Heart right ventricle (tissue), 16 donors: ENCODE measurements around the gene TMEM123. TPM values are rescaled to one million over a fixed set of nuclear protein-coding genes. Genes with fewer than 3 reads are reported as not detected.

Experiments used
- ATAC-seq, 8 donors: fragments of 200-7000 bp; cut with Tn5 transposase; one replicate each; pipeline ENCODE4 v1.9.1; 2020; ENCODE audit warnings: mild to moderate bottlenecking in 8 of 8, moderate library complexity in 8 of 8, moderate number of reproducible peaks in 1 of 8
- DNase-seq, 2 donors: peaks; one replicate each; pipeline ENCODE4 v3.0.0-alpha.2; 2020
- H3K27ac ChIP-seq, 10 donors: fragments of 200-600 bp; sonication (generic) in 2 of 10; one replicate each; pipeline versions ENCODE4 v1.5.0 to v1.8.0; 2020 to 2022; ENCODE audit warnings: mild to moderate bottlenecking in 3 of 10
- H3K27me3 ChIP-seq, 7 donors: fragments of 200-600 bp; one replicate each; pipeline ENCODE4 v1.8.0; 2021 to 2022; ENCODE audit warnings: mild to moderate bottlenecking in 2 of 7
- H3K36me3 ChIP-seq, 9 donors: fragments of 200-600 bp; sonication (generic) in 1 of 9; one replicate each; pipeline versions ENCODE4 v1.5.0 to v1.8.0; 2020 to 2022; ENCODE audit warnings: mild to moderate bottlenecking in 2 of 9
- H3K4me1 ChIP-seq, 9 donors: fragments of 200-600 bp; sonication (generic) in 1 of 9; one replicate each; pipeline versions ENCODE4 v1.5.0 to v1.8.0; 2020 to 2022; ENCODE audit warnings: mild to moderate bottlenecking in 4 of 9
- H3K4me3 ChIP-seq, 10 donors: fragments of 200-600 bp; sonication (generic) in 2 of 10; one replicate each; pipeline versions ENCODE4 v1.5.0 to v1.8.0; 2020 to 2022; ENCODE audit warnings: mild to moderate bottlenecking in 7 of 10, moderate library complexity in 2 of 10
- H3K9me3 ChIP-seq, 11 donors: fragments of 200-600 bp in 10 of 11; sonication (generic) in 2 of 11; one replicate each; pipeline versions ENCODE4 v1.5.0 to v1.8.0; 2013 to 2022; ENCODE audit warnings: mild to moderate bottlenecking in 2 of 11, control low read depth in 1 of 11, moderate library complexity in 1 of 11
- WGBS, 2 donors: extraction: QIAGEN DNeasy Blood & Tissue Kit; methylation state at CpG; one replicate each; pipeline ENCODE4 v1.1.7; 2013; ENCODE audit warnings: inconsistent platforms in 1 of 2; 5-methylcytosine and 5-hydroxymethylcytosine counted together
- intact Hi-C, 10 donors: fragments of 100-400 bp; cut with DNase I; formaldehyde crosslinking; loops; one replicate each; pipeline versions ENCODE4 v1.11.1 to v1.14.2; 2022
- polyA plus RNA-seq, 2 donors: library from polyadenylated mRNA; stranded (reverse); fragments of 200-250 nt; gene quantifications; one replicate each; pipeline ENCODE4 v1.2.3, GENCODE V29; 2013
- total RNA-seq, 10 donors: library from RNA; stranded (reverse); fragmentation: NEBNext Ultra II Directional in 3 of 10; extraction: Animal tissue kit (Norgen Biotek cat#: 25700) in 3 of 10; gene quantifications; one replicate each; pipeline versions ENCODE4 v1.2.1 to v1.2.4, GENCODE V29; 2021 to 2023
- TF ChIP-seq, protein P1 (sequence below), 9 donors: fragments of 200-600 bp; sonication (generic) in 2 of 9; IDR thresholded peaks; one replicate each; pipeline versions ENCODE4 v1.5.0 to v1.8.0; 2021 to 2022; ENCODE audit warnings: antibody characterized with exemption in 9 of 9, mild to moderate bottlenecking in 5 of 9, moderate library complexity in 1 of 9
- donor health status: Arrhythmogenic right ventricular cardiomyopathy.
- donor health status: ischemic (EF 13 %, LVEDD 7.1; RV severe dilation, severe dysfunction).
- donor health status: healthy with polysubstance abuse.
- donor health status: DM: no; HTN: yes; CAD: no.
- donor health status: DM: no; HTN: no; CAD: no.
- donor health status: ischemic (EF 25% LVEDD 6.9; RV normal size, moderate dysfunction).
- donor health status: ischemic (EF 25% LVEDD 5.7; RV mildly dilated, moderate dysfunction).
- donor health status: healthy.
- donor health status: DM: yes; HTN: yes; CAD: no.
- donor health status: Ischemic cardiomyopathy.
- donor health status: ischemic (EF 35%, LVEDD 5.7; RV mildly dilated, moderate dysfunction).
- donor health status: nonischemic (EF 11% LVEDD 7.7; RV severe dilation, severe dysfunction).
- donor health status: DM: yes; HTN: yes; CAD: no.
- donor health status: PGD.
- donor health status: ischemic (EF 29% LVEDD 5.4; RV normal size, mild dysfunction).
- donor health status: nonischemic (EF 23%, LVEDD 6.1; RV moderate dilation, normal function).

Gene TMEM123
- total and polyA plus RNA-seq, 12 donors = 18.7 to 98.7 (median 77.4) TPM

GRCh38 chr11:102413497-102413896, 39.1 kb downstream of the TMEM123 start:
- Histone ChIP-seq H3K27me3 (no peaks in the 10 kb centered on the region), H3K9me3 (peaks cover 0 to 24% (median 8%) of the 10 kb centered on the region in 11 donors), H3K27ac (no peak overlapping the region), H3K4me1 (peaks cover 0 to 22% (median 5%) of the 10 kb centered on the region in 9 donors), H3K4me3 (no peak overlapping the region), H3K36me3 (peaks cover 0 to 6% (median 0%) of the 10 kb centered on the region in 9 donors)
- TF ChIP-seq, protein P1, sequence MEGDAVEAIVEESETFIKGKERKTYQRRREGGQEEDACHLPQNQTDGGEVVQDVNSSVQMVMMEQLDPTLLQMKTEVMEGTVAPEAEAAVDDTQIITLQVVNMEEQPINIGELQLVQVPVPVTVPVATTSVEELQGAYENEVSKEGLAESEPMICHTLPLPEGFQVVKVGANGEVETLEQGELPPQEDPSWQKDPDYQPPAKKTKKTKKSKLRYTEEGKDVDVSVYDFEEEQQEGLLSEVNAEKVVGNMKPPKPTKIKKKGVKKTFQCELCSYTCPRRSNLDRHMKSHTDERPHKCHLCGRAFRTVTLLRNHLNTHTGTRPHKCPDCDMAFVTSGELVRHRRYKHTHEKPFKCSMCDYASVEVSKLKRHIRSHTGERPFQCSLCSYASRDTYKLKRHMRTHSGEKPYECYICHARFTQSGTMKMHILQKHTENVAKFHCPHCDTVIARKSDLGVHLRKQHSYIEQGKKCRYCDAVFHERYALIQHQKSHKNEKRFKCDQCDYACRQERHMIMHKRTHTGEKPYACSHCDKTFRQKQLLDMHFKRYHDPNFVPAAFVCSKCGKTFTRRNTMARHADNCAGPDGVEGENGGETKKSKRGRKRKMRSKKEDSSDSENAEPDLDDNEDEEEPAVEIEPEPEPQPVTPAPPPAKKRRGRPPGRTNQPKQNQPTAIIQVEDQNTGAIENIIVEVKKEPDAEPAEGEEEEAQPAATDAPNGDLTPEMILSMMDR (IDR thresholded peaks at IDR 0.05) = no peak
- ATAC-seq = no peak
- 96% methylated on average over 4 of the region's 4 CpGs for WGBS, 2 donors
- intact Hi-C loops = no loop called here
- no peak for DNase-seq

GRCh38 chr11:102411142-102411541, 41.4 kb downstream of the TMEM123 start:
- Histone ChIP-seq H3K4me1 (peaks cover 0 to 30% (median 5%) of the 10 kb centered on the region in 9 donors), H3K27ac (no peak overlapping the region), H3K4me3 (no peak overlapping the region), H3K9me3 (peaks cover 0 to 4% (median 0%) of the 10 kb centered on the region in 11 donors), H3K27me3 (no peaks in the 10 kb centered on the region), H3K36me3 (peaks cover 0 to 13% (median 0%) of the 10 kb centered on the region in 9 donors)
- no peak for ATAC-seq
- no peak for DNase-seq
- intact Hi-C loops = no loop called here
- WGBS, 2 donors = 96 to 97% methylated on average over 7 of the region's 7 CpGs
- TF ChIP-seq, protein P1 (IDR thresholded peaks at IDR 0.05) = no peak

- WGBS, 2 donors = 59 to 63% methylated on average over 5 of the region's 5 CpGs
- peak in 2 of 8 donors; percentile 27 to 52 for ATAC-seq
- intact Hi-C loops = no loop called here
Observed at GRCh38 chr11:102410382-102410784, 42.2 kb downstream of the TMEM123 start.

GRCh38 chr11:102408339-102408738, 44.2 kb downstream of the TMEM123 start:
- 78% methylated on average over 1 of the region's 1 CpG for WGBS, 2 donors
- TF ChIP-seq, protein P1 (IDR thresholded peaks at IDR 0.05) = no peak
- no peaks in the 10 kb centered on the region for H3K9me3 ChIP-seq
- DNase-seq (no peak), ATAC-seq (no peak)
- H3K36me3 ChIP-seq = peaks cover 0 to 32% (median 0%) of the 10 kb centered on the region in 9 donors
- no peak overlapping the region for H3K4me3 ChIP-seq
- H3K27me3 ChIP-seq = no peaks in the 10 kb centered on the region
- peaks cover 0 to 34% (median 5%) of the 10 kb centered on the region in 9 donors for H3K4me1 ChIP-seq
- intact Hi-C loops = no loop called here
- no peak overlapping the region for H3K27ac ChIP-seq

More at GRCh38 chr11:102410382-102410784, 42.2 kb downstream of the TMEM123 start:
- H3K27ac ChIP-seq = no peak overlapping the region
- DNase-seq = no peak
- H3K27me3 ChIP-seq = no peaks in the 10 kb centered on the region
- peaks cover 0 to 19% (median 0%) of the 10 kb centered on the region in 9 donors for H3K36me3 ChIP-seq
- no peak overlapping the region for H3K4me3 ChIP-seq
- TF ChIP-seq, protein P1 (IDR thresholded peaks at IDR 0.05) = no peak
- no peaks in the 10 kb centered on the region for H3K9me3 ChIP-seq
- H3K4me1 ChIP-seq = peaks cover 0 to 30% (median 5%) of the 10 kb centered on the region in 9 donors
